Colonic mucosa (tissue), 4 donors: ENCODE measurements around the gene LCE1E. TPM values are rescaled to one million over a fixed set of nuclear protein-coding genes. Genes with fewer than 3 reads are reported as not detected.

Source experiments
- DNase-seq: peaks from one replicate; pipeline ENCODE4 v3.0.0-alpha.2; 2020
- H3K27ac ChIP-seq: fragments of 200-600 bp; one replicate; pipeline ENCODE4 v1.8.0; 2021
- H3K27me3 ChIP-seq: fragments of 200-600 bp; one replicate; pipeline ENCODE4 v1.8.0; 2021
- H3K36me3 ChIP-seq: fragments of 200-600 bp; one replicate; pipeline ENCODE4 v1.8.0; 2021
- H3K4me1 ChIP-seq: fragments of 200-600 bp; one replicate; pipeline ENCODE4 v1.8.0; 2021; ENCODE audit warnings: mild to moderate bottlenecking
- H3K4me3 ChIP-seq: fragments of 200-600 bp; one replicate; pipeline ENCODE4 v1.8.0; 2021
- H3K9ac ChIP-seq, 2 donors: one replicate each; pipeline ENCODE4 v1.7.0; 2013; ENCODE audit warnings: control low read depth in 2 of 2, low read depth in 2 of 2, low read length in 2 of 2
- H3K9me3 ChIP-seq: fragments of 200-600 bp; one replicate; pipeline ENCODE4 v1.8.0; 2021
- intact Hi-C: fragments of 100-400 bp; cut with DNase I; formaldehyde crosslinking; loops from one replicate; pipeline ENCODE4 v1.14.1; 2022
- total RNA-seq, 2 donors: library from RNA; stranded (reverse); fragmentation: NEBNext Ultra II Directional in 1 of 2; extraction: Animal tissue kit (Norgen Biotek cat#: 25700) in 1 of 2; gene quantifications; one replicate each; pipeline ENCODE4 v1.2.1, GENCODE V29; 2021
- TF ChIP-seq, protein P1 (sequence below): fragments of 200-600 bp; IDR thresholded peaks from one replicate; pipeline ENCODE4 v1.8.0; 2022; ENCODE audit warnings: antibody characterized with exemption, mild to moderate bottlenecking
- donor health status: healthy.
- donor health status: DM: no; HTN: no; CAD: no.
- donor health status: DM: no; HTN: no; CAD: no.

The LCE1E gene
- total RNA-seq, result not detected

- Histone ChIP-seq H3K27ac (no peak within 1 kb of the TSS), H3K4me3 (no peak within 1 kb of the TSS), H3K27me3 (no peaks in the 10 kb centered on the region), H3K4me1 (no peaks in the 10 kb centered on the region), H3K9ac (no peak within 1 kb of the TSS), H3K9me3 (no peaks in the 10 kb centered on the region), H3K36me3 (no peaks in the 10 kb centered on the region)
- intact Hi-C loops, result no loop called here
- DNase-seq, result no peak
- TF ChIP-seq, protein P1, sequence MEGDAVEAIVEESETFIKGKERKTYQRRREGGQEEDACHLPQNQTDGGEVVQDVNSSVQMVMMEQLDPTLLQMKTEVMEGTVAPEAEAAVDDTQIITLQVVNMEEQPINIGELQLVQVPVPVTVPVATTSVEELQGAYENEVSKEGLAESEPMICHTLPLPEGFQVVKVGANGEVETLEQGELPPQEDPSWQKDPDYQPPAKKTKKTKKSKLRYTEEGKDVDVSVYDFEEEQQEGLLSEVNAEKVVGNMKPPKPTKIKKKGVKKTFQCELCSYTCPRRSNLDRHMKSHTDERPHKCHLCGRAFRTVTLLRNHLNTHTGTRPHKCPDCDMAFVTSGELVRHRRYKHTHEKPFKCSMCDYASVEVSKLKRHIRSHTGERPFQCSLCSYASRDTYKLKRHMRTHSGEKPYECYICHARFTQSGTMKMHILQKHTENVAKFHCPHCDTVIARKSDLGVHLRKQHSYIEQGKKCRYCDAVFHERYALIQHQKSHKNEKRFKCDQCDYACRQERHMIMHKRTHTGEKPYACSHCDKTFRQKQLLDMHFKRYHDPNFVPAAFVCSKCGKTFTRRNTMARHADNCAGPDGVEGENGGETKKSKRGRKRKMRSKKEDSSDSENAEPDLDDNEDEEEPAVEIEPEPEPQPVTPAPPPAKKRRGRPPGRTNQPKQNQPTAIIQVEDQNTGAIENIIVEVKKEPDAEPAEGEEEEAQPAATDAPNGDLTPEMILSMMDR, result no peak
These were observed at the start of gene LCE1E for GRCh38 chr1:152786077-152786476. Gene LCE1E, plus strand, starts transcription at chr1:152786257. Its CDS starts 1,043 bp downstream, at chr1:152787300.

GRCh38 chr1:152737997-152738396, 48.1 kb upstream of the LCE1E start:
- no peak for DNase-seq
- TF ChIP-seq, protein P1, result no peak
- H3K27me3 ChIP-seq, result no peaks in the 10 kb centered on the region
- no peaks in the 10 kb centered on the region for H3K36me3 ChIP-seq
- no peak overlapping the region for H3K27ac ChIP-seq
- intact Hi-C loops, result no loop called here
- no peak overlapping the region for H3K9ac ChIP-seq
- no peaks in the 10 kb centered on the region for H3K4me1 ChIP-seq
- no peak overlapping the region for H3K4me3 ChIP-seq
- H3K9me3 ChIP-seq, result no peaks in the 10 kb centered on the region

DNA sequence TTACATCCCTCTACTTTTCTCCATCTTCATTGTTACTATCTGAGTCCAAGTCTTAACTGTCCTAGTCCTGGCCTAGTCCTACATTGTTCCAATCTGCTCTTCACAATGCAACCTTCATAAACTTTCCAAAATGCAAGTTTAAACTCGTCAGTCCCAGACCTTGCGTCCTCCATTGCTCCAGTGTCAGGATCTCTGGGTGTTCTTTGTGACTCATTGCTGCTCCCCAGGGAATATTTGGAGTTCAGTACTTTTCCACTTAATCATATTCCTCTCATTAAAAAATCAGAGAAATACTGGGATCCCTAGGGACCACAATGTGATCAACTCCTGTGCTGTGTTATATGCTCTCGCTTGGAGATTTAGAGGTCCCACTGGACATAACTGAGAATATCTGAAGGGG, 46.2 kb upstream of the LCE1E start:
- intact Hi-C loops, result no loop called here
- H3K27me3 ChIP-seq, result no peaks in the 10 kb centered on the region
- H3K4me1 ChIP-seq, result no peaks in the 10 kb centered on the region
- no peak overlapping the region for H3K4me3 ChIP-seq
- TF ChIP-seq, protein P1, result no peak
- no peak overlapping the region for H3K9ac ChIP-seq
- no peaks in the 10 kb centered on the region for H3K9me3 ChIP-seq
- no peak overlapping the region for H3K27ac ChIP-seq
- DNase-seq, result no peak
- H3K36me3 ChIP-seq, result no peaks in the 10 kb centered on the region

DNA sequence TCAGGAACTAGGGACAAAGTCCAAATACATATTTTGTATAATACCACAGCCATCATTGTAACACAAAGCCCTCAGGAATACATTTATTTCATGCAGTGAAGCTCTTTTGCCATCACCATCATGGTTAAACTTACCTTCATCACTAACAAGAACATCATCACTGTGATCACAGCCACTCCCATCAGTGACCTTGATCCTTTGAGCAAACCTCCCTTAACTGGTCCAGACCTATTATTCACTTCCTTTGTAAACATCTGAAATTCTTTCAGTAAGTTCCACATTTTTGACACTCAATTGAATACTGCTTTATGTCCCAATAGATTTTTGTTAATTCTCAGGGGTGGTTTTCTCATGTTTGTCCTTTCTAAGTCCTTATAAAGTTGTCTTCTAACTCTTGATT, 44.4 kb upstream of the LCE1E start:
- Histone ChIP-seq H3K4me3 (no peak overlapping the region), H3K36me3 (no peaks in the 10 kb centered on the region), H3K4me1 (no peaks in the 10 kb centered on the region), H3K9ac (no peak overlapping the region), H3K27me3 (no peaks in the 10 kb centered on the region), H3K27ac (no peak overlapping the region), H3K9me3 (no peaks in the 10 kb centered on the region)
- no peak for DNase-seq
- intact Hi-C loops, result no loop called here
- TF ChIP-seq, protein P1, result no peak

GRCh38 chr1:152743371-152744145, 42.5 kb upstream of the LCE1E start:
- H3K4me1 ChIP-seq, result no peaks in the 10 kb centered on the region
- TF ChIP-seq, protein P1, result no peak
- no peak overlapping the region for H3K4me3 ChIP-seq
- no peaks in the 10 kb centered on the region for H3K9me3 ChIP-seq
- intact Hi-C loops, result no loop called here
- DNase-seq, result no peak
- H3K36me3 ChIP-seq, result no peaks in the 10 kb centered on the region
- H3K9ac ChIP-seq, result no peak overlapping the region
- no peak overlapping the region for H3K27ac ChIP-seq
- H3K27me3 ChIP-seq, result no peaks in the 10 kb centered on the region
